MM.1S (cell line): ENCODE measurements around the gene PTPRD.

Source experiments
- EZH2 ChIP-seq: fragments of 300-600 bp; sonication (generic); optimal IDR thresholded peaks from 2 replicates; pipeline ENCODE3; 2017; ENCODE audit warnings: low read depth, mild to moderate bottlenecking, antibody characterized with exemption, low read length, mixed read lengths
- EZH2phosphoT487 ChIP-seq: fragments of 300-600 bp; sonication (generic); IDR thresholded peaks from 2 replicates; pipeline ENCODE4 v1.6.1; 2018; ENCODE audit warnings: antibody characterized with exemption, low read length
- TF ChIP-seq, protein P1 (sequence below): fragments of 300-600 bp; sonication (generic); IDR thresholded peaks from 2 replicates; pipeline ENCODE4 v1.5.1; 2016; ENCODE audit warnings: antibody characterized with exemption, low read length, mixed read lengths

DNA sequence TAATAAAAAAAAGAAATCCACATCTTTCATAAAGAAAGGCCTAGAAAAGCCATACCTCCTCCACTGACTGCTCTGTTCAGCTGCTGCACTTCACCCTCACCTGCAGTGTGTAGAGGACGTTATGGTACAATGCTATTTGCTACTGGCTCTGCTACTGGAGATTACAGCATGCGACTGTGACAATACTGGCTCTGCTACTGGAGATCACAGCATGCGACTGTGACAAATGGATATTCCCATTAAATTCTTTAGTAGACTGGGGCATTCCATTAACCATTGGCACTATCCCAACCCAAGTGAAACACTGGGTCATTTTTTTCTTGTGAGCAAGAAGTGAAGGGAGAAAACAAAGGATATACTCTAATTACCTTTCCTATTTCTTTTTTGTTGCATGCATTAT is 1749.7 kb downstream of the PTPRD start:
- TF ChIP-seq, protein P1, sequence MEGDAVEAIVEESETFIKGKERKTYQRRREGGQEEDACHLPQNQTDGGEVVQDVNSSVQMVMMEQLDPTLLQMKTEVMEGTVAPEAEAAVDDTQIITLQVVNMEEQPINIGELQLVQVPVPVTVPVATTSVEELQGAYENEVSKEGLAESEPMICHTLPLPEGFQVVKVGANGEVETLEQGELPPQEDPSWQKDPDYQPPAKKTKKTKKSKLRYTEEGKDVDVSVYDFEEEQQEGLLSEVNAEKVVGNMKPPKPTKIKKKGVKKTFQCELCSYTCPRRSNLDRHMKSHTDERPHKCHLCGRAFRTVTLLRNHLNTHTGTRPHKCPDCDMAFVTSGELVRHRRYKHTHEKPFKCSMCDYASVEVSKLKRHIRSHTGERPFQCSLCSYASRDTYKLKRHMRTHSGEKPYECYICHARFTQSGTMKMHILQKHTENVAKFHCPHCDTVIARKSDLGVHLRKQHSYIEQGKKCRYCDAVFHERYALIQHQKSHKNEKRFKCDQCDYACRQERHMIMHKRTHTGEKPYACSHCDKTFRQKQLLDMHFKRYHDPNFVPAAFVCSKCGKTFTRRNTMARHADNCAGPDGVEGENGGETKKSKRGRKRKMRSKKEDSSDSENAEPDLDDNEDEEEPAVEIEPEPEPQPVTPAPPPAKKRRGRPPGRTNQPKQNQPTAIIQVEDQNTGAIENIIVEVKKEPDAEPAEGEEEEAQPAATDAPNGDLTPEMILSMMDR = no peak
- no peak for TF ChIP-seq EZH2
- no peak for TF ChIP-seq EZH2phosphoT487
